HEK293 (cell line): ENCODE data around the gene CAD.

Experiments
- CTCF ChIA-PET: fragments of 350-600 bp; formaldehyde crosslinking; extraction: SDS; loops from one replicate; lab custom pipeline; 2021; ENCODE audit warnings: antibody characterized with exemption; lab: Yijun Ruan, JAX
- POLR2A ChIA-PET: fragments of 300-600 bp; formaldehyde crosslinking; extraction: SDS; loops from one replicate; lab custom pipeline; 2020; ENCODE audit warnings: antibody characterized with exemption, inconsistent platforms; lab: Yijun Ruan, JAX
- H3K27ac ChIP-seq: fragments of 200-500 bp; sonication (Bioruptor generic); 2 replicates; pipeline ENCODE4 v1.5.1; 2014; ENCODE audit warnings: low read depth, low read length, control low read depth, inconsistent platforms; ENCODE audit errors: extremely low read depth
- H3K36me3 ChIP-seq, 2 experiments: fragments of 200-500 bp in 1 of 2; sonication (Bioruptor generic) in 1 of 2; 1 replicate in 1 of 2; 2 replicates in 1 of 2; pipeline ENCODE4 v1.5.1; 2014 to 2017; ENCODE audit warnings: inconsistent platforms in 2 of 2, low read length in 2 of 2; ENCODE audit not compliant: control insufficient read depth in 2 of 2, insufficient read depth in 1 of 2
- H3K4me1 ChIP-seq: fragments of 200-500 bp; sonication (Bioruptor generic); 2 replicates; pipeline ENCODE4 v1.5.1; 2014; ENCODE audit warnings: mild to moderate bottlenecking, low read length, inconsistent platforms; ENCODE audit not compliant: control insufficient read depth, insufficient read depth
- H3K4me3 ChIP-seq: 2 replicates; pipeline ENCODE4 v1.5.1; 2011; ENCODE audit warnings: low read depth, mild to moderate bottlenecking, control low read depth, low read length, moderate library complexity
- H3K9me3 ChIP-seq: fragments of 200-500 bp; sonication (Bioruptor generic); 2 replicates; pipeline ENCODE4 v1.5.1; 2014; ENCODE audit warnings: low read depth, low read length, inconsistent platforms; ENCODE audit not compliant: control insufficient read depth, insufficient read depth
- ATF2 ChIP-seq: fragments of 450-650 bp; formaldehyde crosslinking; IDR thresholded peaks from 2 replicates; pipeline ENCODE4 v1.5.1; 2016; ENCODE audit warnings: missing biosample characterization, missing genetic modification characterization, low read depth
- CTCF ChIP-seq: fragments of 450-650 bp; formaldehyde crosslinking; IDR thresholded peaks from 2 replicates; pipeline ENCODE4 v1.5.1; 2016; ENCODE audit warnings: missing biosample characterization, missing genetic modification characterization
- ELK4 ChIP-seq: IDR thresholded peaks from 2 replicates; pipeline ENCODE4 v1.6.1; 2011; ENCODE audit warnings: mild to moderate bottlenecking, low read depth, low read length, borderline replicate concordance
- FEZF1 ChIP-seq: fragments of 450-650 bp; formaldehyde crosslinking; IDR thresholded peaks from 2 replicates; pipeline ENCODE4 v1.5.1; 2016; ENCODE audit warnings: missing biosample characterization, missing genetic modification characterization
- KLF16 ChIP-seq: fragments of 450-650 bp; formaldehyde crosslinking; IDR thresholded peaks from 2 replicates; pipeline ENCODE4 v1.5.1; 2017; ENCODE audit warnings: missing biosample characterization, missing genetic modification characterization
- MEIS1 ChIP-seq: sonication (generic); formaldehyde crosslinking; IDR thresholded peaks from 2 replicates; pipeline ENCODE4 v1.8.1; 2022; ENCODE audit warnings: missing genetic modification reagents, mild to moderate bottlenecking, borderline replicate concordance
- MYNN ChIP-seq: fragments of 450-650 bp; formaldehyde crosslinking; IDR thresholded peaks from 2 replicates; pipeline ENCODE4 v1.5.1; 2016; ENCODE audit warnings: missing biosample characterization, missing genetic modification characterization, borderline replicate concordance
- TCF7L2 ChIP-seq: IDR thresholded peaks from 2 replicates; pipeline ENCODE4 v1.6.1; 2011; ENCODE audit warnings: low read depth, mild to moderate bottlenecking, inconsistent platforms, low read length, moderate library complexity, borderline replicate concordance
- ZBTB1 ChIP-seq: fragments of 450-650 bp; formaldehyde crosslinking; IDR thresholded peaks from 2 replicates; pipeline ENCODE4 v1.5.1; 2016; ENCODE audit warnings: missing biosample characterization, missing genetic modification characterization
- ZBTB20 ChIP-seq: fragments of 450-650 bp; formaldehyde crosslinking; IDR thresholded peaks from 2 replicates; pipeline ENCODE4 v1.5.1; 2016; ENCODE audit warnings: missing biosample characterization, missing genetic modification characterization
- ZBTB7A ChIP-seq: fragments of 450-650 bp; formaldehyde crosslinking; IDR thresholded peaks from 2 replicates; pipeline ENCODE4 v1.5.1; 2016; ENCODE audit warnings: low read depth, missing biosample characterization, missing genetic modification characterization
- ZEB2 ChIP-seq: fragments of 450-650 bp; formaldehyde crosslinking; IDR thresholded peaks from 2 replicates; pipeline ENCODE4 v1.5.1; 2016; ENCODE audit warnings: missing biosample characterization, missing genetic modification characterization
- ZFP3 ChIP-seq: fragments of 450-650 bp; formaldehyde crosslinking; IDR thresholded peaks from 2 replicates; pipeline ENCODE4 v1.5.1; 2016; ENCODE audit warnings: low read depth, missing biosample characterization, missing genetic modification characterization
- ZNF112 ChIP-seq: fragments of 450-650 bp; formaldehyde crosslinking; IDR thresholded peaks from 2 replicates; pipeline ENCODE4 v1.5.0; 2017; ENCODE audit warnings: missing biosample characterization, missing genetic modification characterization
- ZNF155 ChIP-seq: fragments of 450-650 bp; formaldehyde crosslinking; IDR thresholded peaks from 2 replicates; pipeline ENCODE4 v1.5.1; 2016; ENCODE audit warnings: missing biosample characterization, missing genetic modification characterization
- ZNF239 ChIP-seq: fragments of 450-650 bp; formaldehyde crosslinking; IDR thresholded peaks from 2 replicates; pipeline ENCODE4 v1.5.1; 2016; ENCODE audit warnings: missing biosample characterization, missing genetic modification characterization
- ZNF24 ChIP-seq: fragments of 450-650 bp; formaldehyde crosslinking; IDR thresholded peaks from 2 replicates; pipeline ENCODE4 v1.5.1; 2016; ENCODE audit warnings: missing biosample characterization, missing genetic modification characterization
- ZNF341 ChIP-seq: fragments of 450-650 bp; formaldehyde crosslinking; IDR thresholded peaks from 2 replicates; pipeline ENCODE4; 2016; ENCODE audit warnings: low read depth, missing biosample characterization, missing genetic modification characterization
- ZNF37A ChIP-seq: fragments of 450-650 bp; IDR thresholded peaks from 2 replicates; pipeline ENCODE4 v1.5.1; 2018; ENCODE audit warnings: missing biosample characterization, missing genetic modification characterization
- ZNF488 ChIP-seq: fragments of 450-650 bp; formaldehyde crosslinking; IDR thresholded peaks from 2 replicates; pipeline ENCODE4 v1.5.1; 2016; ENCODE audit warnings: missing biosample characterization, missing genetic modification characterization
- ZNF513 ChIP-seq: fragments of 450-650 bp; IDR thresholded peaks from 2 replicates; pipeline ENCODE4 v1.5.1; 2018; ENCODE audit warnings: missing biosample characterization, missing genetic modification characterization
- ZNF549 ChIP-seq: fragments of 450-650 bp; IDR thresholded peaks from 2 replicates; pipeline ENCODE4 v1.5.1; 2018; ENCODE audit warnings: missing biosample characterization, missing genetic modification characterization, mild to moderate bottlenecking, inconsistent platforms, moderate library complexity
- ZNF610 ChIP-seq: fragments of 450-650 bp; formaldehyde crosslinking; IDR thresholded peaks from 2 replicates; pipeline ENCODE4 v1.5.1; 2016; ENCODE audit warnings: missing biosample characterization, missing genetic modification characterization, borderline replicate concordance
- ZNF701 ChIP-seq: fragments of 450-650 bp; formaldehyde crosslinking; IDR thresholded peaks from 2 replicates; pipeline ENCODE4 v1.5.1; 2016; ENCODE audit warnings: missing biosample characterization, missing genetic modification characterization
- ZNF704 ChIP-seq: fragments of 450-650 bp; formaldehyde crosslinking; IDR thresholded peaks from 2 replicates; pipeline ENCODE4 v1.5.1; 2016; ENCODE audit warnings: missing biosample characterization, missing genetic modification characterization
- ZNF747 ChIP-seq: fragments of 450-650 bp; formaldehyde crosslinking; IDR thresholded peaks from 2 replicates; pipeline ENCODE4 v1.5.1; 2016; ENCODE audit warnings: missing biosample characterization, missing genetic modification characterization
- ZNF843 ChIP-seq: fragments of 450-650 bp; formaldehyde crosslinking; IDR thresholded peaks from 2 replicates; pipeline ENCODE4 v1.5.1; 2016; ENCODE audit warnings: missing biosample characterization, missing genetic modification characterization

CAD gene

GRCh38 chr2:27285481-27285880, 68.3 kb downstream of the CAD start (continued):
- TF ChIP-seq ZNF513 (tag by site-specific recombination) (no peak), ZNF704 (tag by site-specific recombination) (no peak), ZNF843 (tag by site-specific recombination) (no peak), ATF2 (no peak), ZNF37A (tag by site-specific recombination) (no peak), ZNF610 (tag by site-specific recombination) (no peak), ZNF488 (tag by site-specific recombination) (no peak)

GRCh38 chr2:27288610-27289009, 71.4 kb downstream of the CAD start:
- POLR2A ChIA-PET = no interaction called here
- Histone ChIP-seq H3K9me3 (no peaks in the 10 kb centered on the region), H3K36me3 (no peaks in the 10 kb centered on the region), H3K27ac (no peak overlapping the region), H3K4me1 (peaks cover 11% of the 10 kb centered on the region), H3K4me3 (no peak overlapping the region)
- CTCF ChIA-PET = interaction anchor here (0.6 to 5.3 kb wide), 3 partner anchors 9 to 313 kb away, joined by 3 to 21 read pairs (median 6); no protein-coding TSS in a partner anchor
- TF ChIP-seq FEZF1 (tag by site-specific recombination) = no peak
- no peak for TF ChIP-seq CTCF
- TF ChIP-seq MEIS1 (CRISPR knock-in tag) = no peak
- no peak for TF ChIP-seq ZNF239 (tag by site-specific recombination)
- no peak for TF ChIP-seq TCF7L2
- TF ChIP-seq MYNN = no peak
- no peak for TF ChIP-seq KLF16
- no peak for TF ChIP-seq ZNF24
- no peak for TF ChIP-seq ZNF701 (tag by site-specific recombination)
- no peak for TF ChIP-seq ZNF112
- no peak for TF ChIP-seq ZBTB1 (tag by site-specific recombination)
- TF ChIP-seq ZNF341 (tag by site-specific recombination) = no peak
- no peak for TF ChIP-seq ZBTB7A (tag by site-specific recombination)
- no peak for TF ChIP-seq ZNF549 (tag by site-specific recombination)
- TF ChIP-seq ZNF747 (tag by site-specific recombination) = no peak
- TF ChIP-seq ZNF155 (tag by site-specific recombination) = no peak
- TF ChIP-seq ZEB2 (tag by site-specific recombination) = no peak
- no peak for TF ChIP-seq ELK4
- no peak for TF ChIP-seq ZFP3 (tag by site-specific recombination)
- TF ChIP-seq ZBTB20 = no peak
